Measurements from ENCODE around the gene TMEM185A. TPM values are rescaled to one million over a fixed set of nuclear protein-coding genes. Genes with fewer than 3 reads are reported as not detected.

Gene TMEM185A
- total RNA-seq, 1 experiment from 2014 or later = 23.6 TPM

DNA sequence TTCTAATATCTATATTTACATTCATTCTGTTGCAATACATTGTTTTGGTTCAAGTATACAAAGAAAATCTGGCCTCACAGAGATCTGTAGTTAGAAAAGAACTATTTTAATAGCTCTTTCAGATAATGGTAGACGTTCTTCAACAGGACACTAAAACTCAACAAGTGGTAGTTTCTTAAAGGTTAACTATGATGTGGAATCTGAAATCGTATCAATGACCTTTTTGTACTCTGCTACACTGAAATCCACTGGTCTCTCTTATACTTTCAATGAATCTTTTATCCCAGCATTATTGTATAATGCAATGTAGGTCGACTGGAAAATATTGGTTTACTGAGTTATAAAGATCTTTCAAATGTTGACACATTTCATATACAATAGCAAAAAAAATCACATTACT is 12.7 kb downstream of the TMEM185A start:
- Histone ChIP-seq H3K23me2 (ENCODE audit: insufficient read length, low read depth, low read length, poor library complexity, severe bottlenecking) (no peaks in the 10 kb centered on the region), H4K5ac (ENCODE audit: insufficient read length, low read depth, low read length) (no peak overlapping the region), H2BK20ac (ENCODE audit: low read depth, low read length, poor library complexity, severe bottlenecking) (no peak overlapping the region), H3K27ac (ENCODE audit: insufficient read length, low read depth, low read length) (no peak overlapping the region), H3K9me3 (ENCODE audit: control insufficient read depth, low read depth, low read length) (peaks cover 8% of the 10 kb centered on the region), H3K9ac (ENCODE audit: extremely low read depth, insufficient read length, low read length) (no peak overlapping the region), H2BK12ac (ENCODE audit: insufficient read length, low read depth, low read length) (no peak overlapping the region), H3K18ac (ENCODE audit: insufficient read length, low read depth, low read length) (no peak overlapping the region), H3T11ph (ENCODE audit: low read length) (no peak overlapping the region), H3K27me3 (ENCODE audit: insufficient read depth, low read length) (no peaks in the 10 kb centered on the region), H3K4me1 (ENCODE audit: insufficient read depth, low read length) (no peaks in the 10 kb centered on the region), H2AFZ (ENCODE audit: low read length) (no peak overlapping the region), H4K8ac (replicated peaks; ENCODE audit: insufficient read length, low read depth, low read length) (no peak overlapping the region), H4K20me1 (ENCODE audit: control insufficient read depth, insufficient read depth, insufficient read length) (no peaks in the 10 kb centered on the region), H3K56ac (ENCODE audit: insufficient read length, low read depth, low read length) (no peak overlapping the region), H3K79me1 (ENCODE audit: insufficient read depth, low read depth, low read length, poor library complexity, severe bottlenecking) (no peaks in the 10 kb centered on the region), H2BK120ac (ENCODE audit: low read depth, low read length, poor library complexity, severe bottlenecking) (no peak overlapping the region), H3K14ac (ENCODE audit: insufficient read depth, low read length) (no peak overlapping the region), H3K4me2 (ENCODE audit: insufficient read depth, insufficient read length, low read length) (no peak overlapping the region), H4K91ac (ENCODE audit: insufficient read length, low read depth, low read length) (no peak overlapping the region), H2AK5ac (ENCODE audit: insufficient read length, low read length) (no peak overlapping the region), H2BK5ac (ENCODE audit: insufficient read length, low read length) (no peak overlapping the region), H3K23ac (ENCODE audit: insufficient read length, low read depth, low read length) (no peak overlapping the region), H3K79me2 (ENCODE audit: insufficient read depth, low read length) (no peaks in the 10 kb centered on the region; the same call in 1 of the 2 replicates), H3K4ac (ENCODE audit: low read depth, low read length) (no peak overlapping the region), H2BK15ac (ENCODE audit: low read depth, low read length) (no peak overlapping the region)
- Mint-ChIP-seq H3K27ac (no peak overlapping the region), H3K36me3 (ENCODE audit: insufficient read depth in 1 of 3, low read depth in 3 of 3) (peaks cover 2 to 8% (median 4%) of the 10 kb centered on the region in 3 experiments; a peak in 6 of 7 replicates), H3K9me3 (peaks cover 45 to 52% of the 10 kb centered on the region in 2 experiments), H3K4me1 (0 out of 4 replicates have a peak, but pooled peaks cover 0 to 2% of the 10 kb centered on the region in 2 experiments), H3K4me3 (no peak overlapping the region), H3K27me3 (ENCODE audit: low read depth) (no peaks in the 10 kb centered on the region)
- no CpG with 5 or more reads among the region's 3 CpGs for WGBS (ENCODE audit: extremely low coverage, insufficient read length, low lambda C conversion rate)
- TF ChIP-seq, protein P1, sequence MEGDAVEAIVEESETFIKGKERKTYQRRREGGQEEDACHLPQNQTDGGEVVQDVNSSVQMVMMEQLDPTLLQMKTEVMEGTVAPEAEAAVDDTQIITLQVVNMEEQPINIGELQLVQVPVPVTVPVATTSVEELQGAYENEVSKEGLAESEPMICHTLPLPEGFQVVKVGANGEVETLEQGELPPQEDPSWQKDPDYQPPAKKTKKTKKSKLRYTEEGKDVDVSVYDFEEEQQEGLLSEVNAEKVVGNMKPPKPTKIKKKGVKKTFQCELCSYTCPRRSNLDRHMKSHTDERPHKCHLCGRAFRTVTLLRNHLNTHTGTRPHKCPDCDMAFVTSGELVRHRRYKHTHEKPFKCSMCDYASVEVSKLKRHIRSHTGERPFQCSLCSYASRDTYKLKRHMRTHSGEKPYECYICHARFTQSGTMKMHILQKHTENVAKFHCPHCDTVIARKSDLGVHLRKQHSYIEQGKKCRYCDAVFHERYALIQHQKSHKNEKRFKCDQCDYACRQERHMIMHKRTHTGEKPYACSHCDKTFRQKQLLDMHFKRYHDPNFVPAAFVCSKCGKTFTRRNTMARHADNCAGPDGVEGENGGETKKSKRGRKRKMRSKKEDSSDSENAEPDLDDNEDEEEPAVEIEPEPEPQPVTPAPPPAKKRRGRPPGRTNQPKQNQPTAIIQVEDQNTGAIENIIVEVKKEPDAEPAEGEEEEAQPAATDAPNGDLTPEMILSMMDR (conservative IDR thresholded peaks at IDR 0.05) = no peak
- no peak for DNase-seq
